ENCODE measurements around the gene URM1.
A peak's percentile ranks its signal among the peaks of the same experiment; 100 is the strongest.
"Not testable (repeated sequence)": the region's sequence is repeated elsewhere in the genome, so short reads cannot be mapped to it uniquely, and the experiment has no call there.

Gene URM1

GRCh38 chr9:128370752-128371629, at the start of gene URM1:
Gene URM1 (plus strand): TSS chr9:128371374. CDS start chr9:128371381, 7 bp downstream.
- DNase-seq (ENCODE audit: low read depth): peak; percentile 87

GRCh38 chr9:128321879-128322403, 49.2 kb upstream of the URM1 start:
- no peak for DNase-seq (ENCODE audit: low read depth)

GRCh38 chr9:128322404-128323211, 48.6 kb upstream of the URM1 start, which contains the start of the genes COQ4 and TRUB2:
Gene COQ4 (plus strand): TSS chr9:128322839. CDS start chr9:128322859, 20 bp downstream.
Gene TRUB2 (minus strand): TSS chr9:128322447. CDS start chr9:128322408, 39 bp downstream.
- peak; percentile 81 for DNase-seq (ENCODE audit: low read depth)

- no peak for DNase-seq (ENCODE audit: low read depth)
These were observed 47.9 kb upstream of the URM1 start for GRCh38 chr9:128323212-128323730.

GRCh38 chr9:128323791-128324190, 47.4 kb upstream of the URM1 start:
- no peak for DNase-seq (ENCODE audit: low read depth)

GRCh38 chr9:128324401-128324800, 46.8 kb upstream of the URM1 start:
- DNase-seq (ENCODE audit: low read depth): no peak

- no peak for DNase-seq (ENCODE audit: low read depth)
These were observed 45.5 kb upstream of the URM1 start for GRCh38 chr9:128325629-128326028.

GRCh38 chr9:128333451-128333869, 37.7 kb upstream of the URM1 start:
- DNase-seq (ENCODE audit: low read depth): no peak

- no peak for DNase-seq (ENCODE audit: low read depth)
These were observed 36.0 kb upstream of the URM1 start for GRCh38 chr9:128335161-128335560.

- DNase-seq (ENCODE audit: low read depth): no peak
These were observed 35.3 kb upstream of the URM1 start for GRCh38 chr9:128335914-128336313.

GRCh38 chr9:128337936-128338335, 33.2 kb upstream of the URM1 start:
- DNase-seq (ENCODE audit: low read depth): no peak

- DNase-seq (ENCODE audit: low read depth): not testable (repeated sequence)
These were observed 32.1 kb upstream of the URM1 start for GRCh38 chr9:128338852-128339614.

- DNase-seq (ENCODE audit: low read depth): peak; percentile 55
These were observed 31.1 kb upstream of the URM1 start, which contains the start of gene SLC27A4 for GRCh38 chr9:128339761-128340690. Gene SLC27A4 (plus strand): TSS chr9:128340527. CDS start chr9:128343133, 2,606 bp downstream.

GRCh38 chr9:128340691-128341434, 30.3 kb upstream of the URM1 start:
- no peak for DNase-seq (ENCODE audit: low read depth)

GRCh38 chr9:128341435-128341849, 29.7 kb upstream of the URM1 start:
- peak; percentile 21 for DNase-seq (ENCODE audit: low read depth)

GRCh38 chr9:128342971-128343680, 28.0 kb upstream of the URM1 start:
- no peak for DNase-seq (ENCODE audit: low read depth)

- no peak for DNase-seq (ENCODE audit: low read depth)
These were observed 27.3 kb upstream of the URM1 start for GRCh38 chr9:128343855-128344254.

- DNase-seq (ENCODE audit: low read depth): no peak
These were observed 26.1 kb upstream of the URM1 start for GRCh38 chr9:128344931-128345605.
